GM12872 (cell line): ENCODE results near the gene GNB5.
A peak's percentile ranks its signal among the peaks of the same experiment; 100 is the strongest.

Experiments used
- TF ChIP-seq, protein P1 (sequence below): IDR thresholded peaks from 3 replicates; pipeline ENCODE4 v1.5.1; 2011; ENCODE audit warnings: low read depth, mild to moderate bottlenecking, low read length, moderate library complexity; ENCODE audit not compliant: insufficient read depth

GNB5 gene

DNA sequence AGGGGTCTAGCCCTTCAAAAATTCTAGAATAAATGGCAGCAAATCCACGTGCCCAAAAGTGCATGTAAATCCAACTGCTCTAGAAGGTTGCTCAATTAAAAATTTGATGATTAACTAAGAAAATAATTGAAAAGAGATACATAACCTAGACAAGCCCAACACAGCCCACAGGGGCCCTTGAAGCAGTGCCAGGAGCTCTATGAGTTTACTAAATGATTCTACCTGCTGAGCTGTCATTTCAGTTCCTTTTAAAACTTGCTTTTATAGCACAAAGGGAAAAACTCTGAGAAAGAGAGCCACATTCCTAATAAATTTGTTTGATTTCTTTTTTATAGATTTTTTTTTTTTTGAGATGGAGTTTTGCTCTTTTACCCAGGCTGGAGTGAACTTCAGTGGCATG, 38.9 kb upstream of the GNB5 start:
- TF ChIP-seq, protein P1, sequence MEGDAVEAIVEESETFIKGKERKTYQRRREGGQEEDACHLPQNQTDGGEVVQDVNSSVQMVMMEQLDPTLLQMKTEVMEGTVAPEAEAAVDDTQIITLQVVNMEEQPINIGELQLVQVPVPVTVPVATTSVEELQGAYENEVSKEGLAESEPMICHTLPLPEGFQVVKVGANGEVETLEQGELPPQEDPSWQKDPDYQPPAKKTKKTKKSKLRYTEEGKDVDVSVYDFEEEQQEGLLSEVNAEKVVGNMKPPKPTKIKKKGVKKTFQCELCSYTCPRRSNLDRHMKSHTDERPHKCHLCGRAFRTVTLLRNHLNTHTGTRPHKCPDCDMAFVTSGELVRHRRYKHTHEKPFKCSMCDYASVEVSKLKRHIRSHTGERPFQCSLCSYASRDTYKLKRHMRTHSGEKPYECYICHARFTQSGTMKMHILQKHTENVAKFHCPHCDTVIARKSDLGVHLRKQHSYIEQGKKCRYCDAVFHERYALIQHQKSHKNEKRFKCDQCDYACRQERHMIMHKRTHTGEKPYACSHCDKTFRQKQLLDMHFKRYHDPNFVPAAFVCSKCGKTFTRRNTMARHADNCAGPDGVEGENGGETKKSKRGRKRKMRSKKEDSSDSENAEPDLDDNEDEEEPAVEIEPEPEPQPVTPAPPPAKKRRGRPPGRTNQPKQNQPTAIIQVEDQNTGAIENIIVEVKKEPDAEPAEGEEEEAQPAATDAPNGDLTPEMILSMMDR = no peak

DNA sequence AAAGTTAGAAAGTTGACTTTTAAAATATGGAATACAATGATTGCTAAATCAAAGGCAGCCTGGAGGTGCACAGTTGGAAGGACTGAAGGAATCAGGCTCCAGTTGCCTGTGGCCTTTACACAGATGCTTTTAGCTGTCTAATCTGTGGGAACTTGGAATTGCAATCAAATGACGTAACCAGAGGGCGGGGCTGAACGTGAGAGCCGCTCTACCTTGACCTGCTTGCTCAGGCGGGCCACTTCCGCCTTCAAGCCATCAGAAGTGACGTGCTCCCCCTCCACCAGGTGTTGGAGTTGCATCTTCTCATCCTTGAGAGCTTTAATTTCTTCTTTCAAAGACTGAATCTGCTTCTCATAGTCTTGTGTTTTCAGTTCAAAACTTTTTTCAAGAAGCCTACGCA, 37.7 kb upstream of the GNB5 start:
- TF ChIP-seq, protein P1 = no peak

DNA sequence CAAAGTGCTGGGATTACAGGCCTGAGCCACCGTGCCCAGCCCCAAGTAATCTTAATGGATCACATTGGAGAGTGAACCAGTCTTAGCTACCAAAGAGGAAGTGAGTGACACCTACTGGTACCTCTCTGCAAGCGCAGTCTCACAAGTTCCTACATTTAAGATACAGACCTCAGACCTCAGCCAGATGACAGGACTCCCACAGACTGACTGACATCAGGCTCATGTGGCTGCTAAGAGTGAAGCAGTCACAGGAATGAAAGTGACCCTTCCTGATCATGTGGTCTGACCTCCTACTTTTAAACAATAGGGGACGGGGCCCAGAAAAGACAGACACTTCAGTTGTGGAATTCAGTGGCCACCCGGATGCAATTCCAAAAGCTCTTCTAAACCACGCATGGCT, 36.3 kb upstream of the GNB5 start:
- TF ChIP-seq, protein P1 = peak; percentile 85

DNA sequence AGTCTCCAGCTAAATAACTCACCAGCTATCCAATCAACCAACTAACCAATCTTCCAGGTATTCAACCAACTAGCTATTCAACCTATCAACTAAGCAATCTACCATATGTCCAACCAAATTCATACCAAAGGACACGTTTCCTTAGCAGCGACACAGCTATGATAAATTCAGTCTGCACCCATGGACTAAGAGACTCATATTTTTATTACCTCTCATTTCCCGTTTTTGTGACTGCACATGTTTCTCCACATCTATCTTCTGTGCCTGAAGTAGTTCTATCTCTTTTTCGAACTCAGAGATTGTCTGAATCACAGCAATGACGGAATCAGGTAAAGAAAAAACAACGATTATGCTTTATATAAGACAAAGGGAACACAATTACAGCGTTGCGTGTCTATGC, 34.0 kb upstream of the GNB5 start:
- TF ChIP-seq, protein P1 = no peak

DNA sequence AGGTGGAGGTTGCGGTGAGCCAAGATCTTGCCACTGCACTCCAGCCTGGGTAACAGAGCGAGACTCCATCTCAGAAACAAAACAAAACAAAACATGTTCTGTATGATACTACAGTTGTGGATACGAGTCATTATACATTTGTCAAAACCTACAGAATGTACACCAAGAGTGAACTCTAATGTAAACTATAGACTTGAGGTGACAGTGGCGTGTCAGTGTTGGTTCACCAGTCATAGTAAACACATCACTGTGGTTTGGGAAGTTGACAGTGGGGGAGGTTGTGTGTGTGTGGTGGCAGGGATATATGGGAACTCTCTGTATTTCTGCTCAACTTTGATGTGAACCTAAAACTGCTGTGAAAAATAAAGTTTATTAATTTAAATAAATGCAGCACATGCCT, 33.0 kb upstream of the GNB5 start:
- TF ChIP-seq, protein P1 = no peak

DNA sequence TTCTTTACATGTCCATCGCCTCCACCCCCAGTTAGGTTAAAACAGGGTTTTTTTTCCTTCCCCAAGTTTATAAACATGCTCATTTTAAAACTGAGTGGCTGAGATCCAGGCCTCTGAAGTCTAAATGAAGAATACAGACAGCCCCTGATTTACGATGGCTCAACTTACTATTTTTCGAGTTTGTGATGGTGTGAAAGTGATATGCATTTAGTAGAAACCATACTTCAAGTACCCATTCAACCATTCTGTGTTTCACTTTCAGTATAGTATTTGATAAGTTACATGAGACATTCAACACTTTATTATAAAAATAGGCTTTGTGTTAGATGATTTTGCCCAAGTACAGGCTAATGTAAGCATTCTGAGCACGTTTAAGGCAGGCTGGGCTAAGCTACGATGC, 30.5 kb upstream of the GNB5 start:
- TF ChIP-seq, protein P1 = no peak

DNA sequence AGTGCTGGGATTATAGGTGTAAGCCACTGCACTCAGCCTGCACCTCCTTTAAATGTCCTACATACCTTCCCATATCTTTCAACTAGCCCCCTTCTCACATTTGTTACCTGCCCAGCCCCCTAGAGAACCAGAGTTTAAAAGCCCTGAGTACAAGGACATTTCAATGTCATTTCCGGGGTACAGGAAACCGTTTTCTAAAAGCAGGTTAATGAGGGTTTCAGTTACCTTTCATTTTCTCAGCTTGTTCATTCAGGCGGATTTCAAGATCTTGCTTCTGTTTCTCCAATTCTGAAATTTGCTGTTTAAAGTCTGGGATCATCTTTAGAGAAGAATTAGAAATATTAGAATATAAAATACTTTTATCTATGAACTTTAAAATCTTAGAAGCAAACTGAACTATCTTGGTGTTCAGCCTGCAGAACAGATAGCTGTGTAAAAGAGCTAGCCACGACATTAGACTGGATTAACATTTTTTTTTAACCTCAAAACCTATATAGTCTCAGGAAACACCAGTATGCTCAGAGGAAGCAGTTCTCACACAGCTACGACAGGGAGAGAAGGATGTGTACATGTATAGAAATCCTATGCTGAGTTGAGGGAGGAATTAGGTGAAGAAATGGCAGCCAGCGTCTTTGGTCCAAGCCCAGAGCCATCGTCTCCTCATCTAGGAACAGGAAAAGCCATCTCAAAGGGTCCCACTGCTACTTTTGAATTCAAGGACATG, 29.9 kb upstream of the GNB5 start:
- TF ChIP-seq, protein P1 = no peak
